A549 (cell line): ENCODE data around the gene SLC27A2. TPM values are rescaled to one million over a fixed set of nuclear protein-coding genes. Genes with fewer than 3 reads are reported as not detected.

Experiments used
- ATAC-seq, 2 experiments: fragments of 200-7000 bp in 1 of 2; fragments of >200 bp in 1 of 2; cut with Nextera tagmentation in 1 of 2; cut with Tn5 transposase in 1 of 2; 3 replicates each; pipeline versions ENCODE4 v1.8.0 to v1.9.1; 2018 to 2020; ENCODE audit warnings: mild to moderate bottlenecking in 1 of 2, moderate library complexity in 1 of 2
- CTCF ChIA-PET: fragments of 300-600 bp; sonication (Branson Sonifier 250); formaldehyde crosslinking; extraction: SDS; loops from one replicate; lab custom pipeline; 2021; ENCODE audit warnings: antibody characterized with exemption, inconsistent platforms; lab: Yijun Ruan, JAX
- POLR2A ChIA-PET: fragments of 350-600 bp; formaldehyde crosslinking; extraction: SDS; loops from one replicate; lab custom pipeline; 2021; ENCODE audit warnings: antibody characterized with exemption, inconsistent platforms; lab: Yijun Ruan, JAX
- DNase-seq, 2 experiments: peaks; one replicate each; pipeline versions ENCODE4 v3.0.0 to v3.0.0-alpha.2; 2011 to 2016; ENCODE audit warnings: low read depth in 1 of 2, low spot score in 1 of 2
- FAIRE-seq: peaks from 2 replicates; lab custom pipeline; 2011; peaks lifted over from hg19 to GRCh38; lab: Jason Lieb, UNC
- H3K27ac ChIP-seq, 2 experiments: fragments of >200 bp; sonication (Bioruptor Twin); formaldehyde crosslinking; 3 replicates each; pipeline ENCODE4 v1.5.1; 2016 to 2017
- H3K4me1 ChIP-seq: fragments of >200 bp; sonication (Bioruptor Twin); formaldehyde crosslinking; 3 replicates; pipeline ENCODE4 v1.6.1; 2016
- H3K4me2 ChIP-seq: fragments of >200 bp; sonication (Bioruptor Twin); formaldehyde crosslinking; 3 replicates; pipeline ENCODE4 v1.6.1; 2016
- H3K4me3 ChIP-seq: fragments of >200 bp; sonication (Bioruptor Twin); formaldehyde crosslinking; 3 replicates; pipeline ENCODE4 v1.5.1; 2016
- H3K9me3 ChIP-seq: fragments of >200 bp; sonication (Bioruptor Twin); formaldehyde crosslinking; 3 replicates; pipeline ENCODE4 v1.6.1; 2016
- CBX8 ChIP-seq: fragments of 200-600 bp; sonication (generic); IDR thresholded peaks from 2 replicates; pipeline ENCODE4 v1.6.1; 2016
- CHD2 ChIP-seq: fragments of 150-350 bp; IDR thresholded peaks from 2 replicates; pipeline ENCODE4 v1.6.1; 2014; ENCODE audit warnings: low read length; ENCODE audit not compliant: partially characterized antibody
- FOXS1 ChIP-seq: fragments of 250-450 bp; sonication (Bioruptor Pico); IDR thresholded peaks from 2 replicates; pipeline ENCODE4 v1.5.0; 2020; ENCODE audit warnings: mild to moderate bottlenecking, moderate library complexity
- HDAC2 ChIP-seq: fragments of 200-600 bp; sonication (generic); IDR thresholded peaks from 2 replicates; pipeline ENCODE4 v1.6.1; 2016
- HOXB5 ChIP-seq: fragments of 250-450 bp; sonication (Bioruptor Pico); IDR thresholded peaks from 2 replicates; pipeline ENCODE4 v1.5.0; 2020; ENCODE audit warnings: mild to moderate bottlenecking, moderate library complexity
- JUN ChIP-seq, 2 experiments: fragments of >200 bp; sonication (Bioruptor Twin); formaldehyde crosslinking; IDR thresholded peaks; 2 replicates in 1 of 2; 3 replicates in 1 of 2; pipeline ENCODE4 v1.6.1; 2016 to 2017
- JUNB ChIP-seq: fragments of >200 bp; sonication (Bioruptor Twin); formaldehyde crosslinking; IDR thresholded peaks from 2 replicates; pipeline ENCODE4 v1.6.1; 2016
- KDM1A ChIP-seq: fragments of 200-600 bp; sonication (generic); IDR thresholded peaks from 2 replicates; pipeline ENCODE4 v1.6.1; 2016; ENCODE audit warnings: low read depth, mild to moderate bottlenecking
- MAZ ChIP-seq: fragments of 150-350 bp; IDR thresholded peaks from 2 replicates; pipeline ENCODE4 v1.6.1; 2014; ENCODE audit warnings: antibody characterized with exemption, low read depth, low read length, borderline replicate concordance
- PHF8 ChIP-seq: fragments of 200-600 bp; sonication (generic); IDR thresholded peaks from 2 replicates; pipeline ENCODE4 v1.6.1; 2016; ENCODE audit warnings: low read depth, mild to moderate bottlenecking, antibody characterized with exemption, moderate library complexity, borderline replicate concordance
- POLR2A ChIP-seq: IDR thresholded peaks from 2 replicates; pipeline ENCODE4 v1.6.1; 2012; ENCODE audit warnings: mild to moderate bottlenecking, low read length
- POLR2AphosphoS2 ChIP-seq: conservative IDR thresholded peaks from 2 replicates; pipeline ENCODE4 v1.6.1; 2012; ENCODE audit warnings: low read length, improper control_type of control experiment, inconsistent platforms
- RCOR1 ChIP-seq: fragments of 150-350 bp; IDR thresholded peaks from 2 replicates; pipeline ENCODE4 v1.6.1; 2014; ENCODE audit warnings: antibody characterized with exemption, low read length, low read depth
- WGBS: methylation state at CpG from one replicate; pipeline ENCODE4 v1.1.6; 2017; ENCODE audit errors: missing lambda C conversion rate; 5-methylcytosine and 5-hydroxymethylcytosine counted together
- polyA plus RNA-seq, 4 experiments: library from polyadenylated mRNA; depleted of rRNA in 3 of 4; stranded (reverse); fragments of >200 nt; fragmentation: RNase III in 1 of 4; extraction: RNeasy Plus Mini Kit Qiagen cat#74134 plus additional on column Dnase treatment in 1 of 4; gene quantifications; 2 replicates in 3 of 4; 3 replicates in 1 of 4; pipeline ENCODE4 v1.2.3, GENCODE V29; 2011 to 2017
- TF ChIP-seq, protein P1 (sequence below): fragments of >200 bp; sonication (Bioruptor Twin); formaldehyde crosslinking; IDR thresholded peaks from 2 replicates; pipeline ENCODE4 v1.6.1; 2016
- TF ChIP-seq, protein P2 (sequence below): fragments of 250-450 bp; sonication (Bioruptor Pico); IDR thresholded peaks from 2 replicates; pipeline ENCODE4 v1.5.0; 2020; ENCODE audit warnings: low read depth, mild to moderate bottlenecking, moderate library complexity
- TF ChIP-seq, protein P3 (sequence below): fragments of >200 bp; sonication (Bioruptor Twin); formaldehyde crosslinking; IDR thresholded peaks from 3 replicates; pipeline ENCODE4 v1.5.1; 2016
- TF ChIP-seq, protein P4 (sequence below): IDR thresholded peaks from 2 replicates; pipeline ENCODE4 v1.6.1; 2012
- TF ChIP-seq, protein P5 (sequence below): fragments of >200 bp; sonication (Bioruptor Twin); formaldehyde crosslinking; IDR thresholded peaks from 3 replicates; pipeline ENCODE4 v1.6.1; 2016
- TF ChIP-seq, protein P6 (sequence below): fragments of 250-450 bp; sonication (Bioruptor Pico); IDR thresholded peaks from 2 replicates; pipeline ENCODE4 v1.5.0; 2021; ENCODE audit warnings: mild to moderate bottlenecking, moderate library complexity, borderline replicate concordance

Gene SLC27A2
- polyA plus RNA-seq, 2 of the 4 experiments (the other 2 are of a cell fraction): 36.0 to 44.1 TPM

DNA sequence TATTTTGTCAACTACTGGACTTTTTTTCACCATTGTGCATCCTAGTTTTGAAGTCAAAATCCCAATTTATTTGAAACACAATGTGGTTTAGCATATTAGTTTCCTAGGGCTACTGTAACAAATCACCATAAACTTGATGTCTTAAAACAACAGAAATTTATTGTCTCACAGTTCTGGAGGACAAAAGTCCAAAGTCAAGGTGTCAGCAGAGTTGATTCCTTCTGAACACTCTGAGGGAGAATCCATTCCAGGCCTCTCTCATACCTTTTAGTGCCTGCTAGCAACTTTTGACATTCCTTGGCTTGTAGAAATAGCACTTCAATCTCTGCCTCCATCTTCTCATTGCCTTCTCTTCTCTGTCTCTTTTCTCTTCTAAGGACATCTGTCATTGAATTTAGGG is 14.9 kb upstream of the SLC27A2 start:
- DNase-seq (no peak), FAIRE-seq (no peak), ATAC-seq (no peak)
- no peak for TF ChIP-seq JUNB
- 0 out of 5 replicates have a peak, but pooled peaks of 1 of the 2 experiments have one; percentile 5 for TF ChIP-seq JUN (IDR thresholded peaks at IDR 0.05)
- TF ChIP-seq HDAC2: no peak
- TF ChIP-seq, protein P1, sequence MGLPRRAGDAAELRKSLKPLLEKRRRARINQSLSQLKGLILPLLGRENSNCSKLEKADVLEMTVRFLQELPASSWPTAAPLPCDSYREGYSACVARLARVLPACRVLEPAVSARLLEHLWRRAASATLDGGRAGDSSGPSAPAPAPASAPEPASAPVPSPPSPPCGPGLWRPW: no peak
- TF ChIP-seq CHD2: no peak
- H3K4me3 ChIP-seq: no peak overlapping the region
- peaks cover 10% of the 10 kb centered on the region; the same call in 2 of the 3 replicates for H3K9me3 ChIP-seq
- ChIA-PET POLR2A (interaction anchor here (1.1 to 1.5 kb wide), 3 partner anchors 16 to 187 kb away, joined by 3 to 6 read pairs (median 3); no protein-coding TSS in a partner anchor), CTCF (interaction anchor here (1.5 to 10.7 kb wide), 4 partner anchors 16 to 163 kb away, joined by 3 to 87 read pairs (median 16); partner anchors contain the start of gene SLC27A2)
- peaks cover 68% of the 10 kb centered on the region for H3K4me1 ChIP-seq
- peak overlapping the region; percentile 72 for H3K4me2 ChIP-seq
- H3K27ac ChIP-seq: peak overlapping the region; percentile 88 to 92

DNA sequence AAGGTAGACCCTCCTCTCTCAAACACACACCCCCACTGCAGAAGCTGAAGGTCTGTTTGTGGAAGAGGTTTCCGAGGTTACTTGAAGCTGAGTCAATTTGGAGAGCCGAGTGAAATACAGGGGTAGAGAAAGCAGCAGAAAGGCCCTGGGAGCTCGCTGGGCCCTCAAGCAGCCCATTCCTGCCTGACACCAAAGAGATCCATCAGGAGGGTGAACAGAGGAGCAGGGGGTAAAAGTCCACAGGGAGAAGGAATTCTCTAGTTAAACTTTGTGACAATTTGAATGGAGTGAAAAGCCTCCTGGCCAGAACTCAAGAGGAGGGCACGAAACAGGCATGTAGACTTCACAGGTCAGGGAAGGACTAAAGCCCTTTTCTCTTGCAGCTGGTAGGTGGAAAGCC is 13.6 kb upstream of the SLC27A2 start:
- peak overlapping the region; percentile 14; the same call in 2 of the 3 replicates for H3K4me2 ChIP-seq

More for the DNA sequence above, 13.6 kb upstream of the SLC27A2 start:
- peak overlapping the region; percentile 88 to 92 for H3K27ac ChIP-seq
- no peak for ATAC-seq
- peaks cover 62% of the 10 kb centered on the region for H3K4me1 ChIP-seq
- DNase-seq: no peak
- H3K9me3 ChIP-seq: peaks cover 9% of the 10 kb centered on the region; the same call in 2 of the 3 replicates
- WGBS: 84% methylated on average over 4 of the region's 4 CpGs
- no peak for FAIRE-seq
- POLR2A ChIA-PET: no interaction called here
- TF ChIP-seq FOXS1: no peak
- no peak for TF ChIP-seq MAZ
- TF ChIP-seq JUN (IDR thresholded peaks at IDR 0.05): no peak
- TF ChIP-seq PHF8: no peak
- TF ChIP-seq, protein P2, sequence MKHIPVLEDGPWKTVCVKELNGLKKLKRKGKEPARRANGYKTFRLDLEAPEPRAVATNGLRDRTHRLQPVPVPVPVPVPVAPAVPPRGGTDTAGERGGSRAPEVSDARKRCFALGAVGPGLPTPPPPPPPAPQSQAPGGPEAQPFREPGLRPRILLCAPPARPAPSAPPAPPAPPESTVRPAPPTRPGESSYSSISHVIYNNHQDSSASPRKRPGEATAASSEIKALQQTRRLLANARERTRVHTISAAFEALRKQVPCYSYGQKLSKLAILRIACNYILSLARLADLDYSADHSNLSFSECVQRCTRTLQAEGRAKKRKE: no peak
- no peak for TF ChIP-seq CBX8
- TF ChIP-seq RCOR1: no peak
- TF ChIP-seq, protein P3, sequence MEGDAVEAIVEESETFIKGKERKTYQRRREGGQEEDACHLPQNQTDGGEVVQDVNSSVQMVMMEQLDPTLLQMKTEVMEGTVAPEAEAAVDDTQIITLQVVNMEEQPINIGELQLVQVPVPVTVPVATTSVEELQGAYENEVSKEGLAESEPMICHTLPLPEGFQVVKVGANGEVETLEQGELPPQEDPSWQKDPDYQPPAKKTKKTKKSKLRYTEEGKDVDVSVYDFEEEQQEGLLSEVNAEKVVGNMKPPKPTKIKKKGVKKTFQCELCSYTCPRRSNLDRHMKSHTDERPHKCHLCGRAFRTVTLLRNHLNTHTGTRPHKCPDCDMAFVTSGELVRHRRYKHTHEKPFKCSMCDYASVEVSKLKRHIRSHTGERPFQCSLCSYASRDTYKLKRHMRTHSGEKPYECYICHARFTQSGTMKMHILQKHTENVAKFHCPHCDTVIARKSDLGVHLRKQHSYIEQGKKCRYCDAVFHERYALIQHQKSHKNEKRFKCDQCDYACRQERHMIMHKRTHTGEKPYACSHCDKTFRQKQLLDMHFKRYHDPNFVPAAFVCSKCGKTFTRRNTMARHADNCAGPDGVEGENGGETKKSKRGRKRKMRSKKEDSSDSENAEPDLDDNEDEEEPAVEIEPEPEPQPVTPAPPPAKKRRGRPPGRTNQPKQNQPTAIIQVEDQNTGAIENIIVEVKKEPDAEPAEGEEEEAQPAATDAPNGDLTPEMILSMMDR: no peak
- TF ChIP-seq, protein P4, sequence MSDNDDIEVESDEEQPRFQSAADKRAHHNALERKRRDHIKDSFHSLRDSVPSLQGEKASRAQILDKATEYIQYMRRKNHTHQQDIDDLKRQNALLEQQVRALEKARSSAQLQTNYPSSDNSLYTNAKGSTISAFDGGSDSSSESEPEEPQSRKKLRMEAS: no peak
- no peak for TF ChIP-seq JUNB
- TF ChIP-seq POLR2A: no peak
- TF ChIP-seq POLR2AphosphoS2: no peak
- TF ChIP-seq, protein P5, sequence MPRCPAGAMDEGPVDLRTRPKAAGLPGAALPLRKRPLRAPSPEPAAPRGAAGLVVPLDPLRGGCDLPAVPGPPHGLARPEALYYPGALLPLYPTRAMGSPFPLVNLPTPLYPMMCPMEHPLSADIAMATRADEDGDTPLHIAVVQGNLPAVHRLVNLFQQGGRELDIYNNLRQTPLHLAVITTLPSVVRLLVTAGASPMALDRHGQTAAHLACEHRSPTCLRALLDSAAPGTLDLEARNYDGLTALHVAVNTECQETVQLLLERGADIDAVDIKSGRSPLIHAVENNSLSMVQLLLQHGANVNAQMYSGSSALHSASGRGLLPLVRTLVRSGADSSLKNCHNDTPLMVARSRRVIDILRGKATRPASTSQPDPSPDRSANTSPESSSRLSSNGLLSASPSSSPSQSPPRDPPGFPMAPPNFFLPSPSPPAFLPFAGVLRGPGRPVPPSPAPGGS: no peak
- TF ChIP-seq HOXB5 (CRISPR knock-in tag): no peak
- TF ChIP-seq KDM1A: no peak
- TF ChIP-seq, protein P6, sequence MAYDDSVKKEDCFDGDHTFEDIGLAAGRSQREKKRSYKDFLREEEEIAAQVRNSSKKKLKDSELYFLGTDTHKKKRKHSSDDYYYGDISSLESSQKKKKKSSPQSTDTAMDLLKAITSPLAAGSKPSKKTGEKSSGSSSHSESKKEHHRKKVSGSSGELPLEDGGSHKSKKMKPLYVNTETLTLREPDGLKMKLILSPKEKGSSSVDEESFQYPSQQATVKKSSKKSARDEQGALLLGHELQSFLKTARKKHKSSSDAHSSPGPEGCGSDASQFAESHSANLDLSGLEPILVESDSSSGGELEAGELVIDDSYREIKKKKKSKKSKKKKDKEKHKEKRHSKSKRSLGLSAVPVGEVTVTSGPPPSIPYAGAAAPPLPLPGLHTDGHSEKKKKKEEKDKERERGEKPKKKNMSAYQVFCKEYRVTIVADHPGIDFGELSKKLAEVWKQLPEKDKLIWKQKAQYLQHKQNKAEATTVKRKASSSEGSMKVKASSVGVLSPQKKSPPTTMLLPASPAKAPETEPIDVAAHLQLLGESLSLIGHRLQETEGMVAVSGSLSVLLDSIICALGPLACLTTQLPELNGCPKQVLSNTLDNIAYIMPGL (CRISPR knock-in tag): no peak
- no peak for TF ChIP-seq CHD2
- no peak overlapping the region for H3K4me3 ChIP-seq
- CTCF ChIA-PET: interaction anchor here (0.8 to 10.7 kb wide), 5 partner anchors 15 to 164 kb away, joined by 3 to 87 read pairs (median 6); partner anchors contain the start of gene SLC27A2
